Endothelial cell of umbilical vein (primary cell): ENCODE measurements around the gene DGKI. TPM values are rescaled to one million over a fixed set of nuclear protein-coding genes. Genes with fewer than 3 reads are reported as not detected.

Experiments
- BruUV-seq: library from RNA; stranded (reverse); fragments of 400-500 nt; replicated peaks from 2 replicates; lab custom pipeline; 2021; lab: Mats Ljungman, UMichigan
- CTCF ChIA-PET: fragments of 300-600, 350-600 bp; sonication (Branson Sonifier 250); formaldehyde crosslinking; loops from one replicate; lab custom pipeline; 2021; ENCODE audit warnings: antibody characterized with exemption, inconsistent platforms; lab: Charles Lee
- POLR2A ChIA-PET: fragments of 300-600, 350-600 bp; sonication (Branson Sonifier 250); formaldehyde crosslinking; loops from one replicate; lab custom pipeline; 2021; ENCODE audit warnings: antibody characterized with exemption, inconsistent platforms; lab: Charles Lee
- DNase-seq: peaks from one replicate; pipeline ENCODE4 v3.0.0-alpha.2; 2011; ENCODE audit warnings: low read depth, low spot score
- FAIRE-seq: peaks from 2 replicates; lab custom pipeline; 2011; peaks lifted over from hg19 to GRCh38; lab: Jason Lieb, UNC
- H2AFZ ChIP-seq: 2 replicates; pipeline ENCODE4 v1.6.0; 2012; ENCODE audit warnings: low read depth, low read length, control low read depth, inconsistent platforms
- H3K27ac ChIP-seq: 2 replicates; pipeline ENCODE4 v1.5.1; 2011; ENCODE audit warnings: low read depth, mild to moderate bottlenecking, control low read depth, low read length, moderate library complexity; ENCODE audit not compliant: insufficient read depth
- H3K27me3 ChIP-seq, 2 experiments: 2 replicates each; pipeline versions ENCODE4 v1.6.0 to v1.6.1; 2011; ENCODE audit warnings: low read length in 2 of 2, mixed read lengths in 1 of 2; ENCODE audit not compliant: control insufficient read depth in 2 of 2, insufficient read depth in 2 of 2
- H3K36me3 ChIP-seq, 2 experiments: 2 replicates in 1 of 2; 3 replicates in 1 of 2; pipeline ENCODE4 v1.5.1; 2011; ENCODE audit warnings: low read length in 2 of 2, mild to moderate bottlenecking in 1 of 2, moderate library complexity in 1 of 2; ENCODE audit not compliant: control insufficient read depth in 2 of 2, insufficient read depth in 2 of 2; ENCODE audit errors: extremely low read depth in 1 of 2
- H3K4me1 ChIP-seq: 3 replicates; pipeline ENCODE4 v1.5.1; 2011; ENCODE audit warnings: mild to moderate bottlenecking, low read length; ENCODE audit not compliant: control insufficient read depth, insufficient read depth; ENCODE audit errors: extremely low read depth
- H3K4me2 ChIP-seq: 2 replicates; pipeline ENCODE4 v1.6.1; 2011; ENCODE audit warnings: low read length, control low read depth, mixed read lengths; ENCODE audit not compliant: insufficient read depth
- H3K4me3 ChIP-seq, 3 experiments: fragments of 200-600 bp in 1 of 3; sonication (generic), shearing (Covaris generic) in 1 of 3; replicated peaks in 1 of 3; 2 replicates each; pipeline ENCODE4 v1.5.1; 2011 to 2016; ENCODE audit warnings: control low read depth in 3 of 3, low read length in 3 of 3, mild to moderate bottlenecking in 2 of 3, inconsistent platforms in 1 of 3, low read depth in 1 of 3, moderate library complexity in 1 of 3; ENCODE audit not compliant: insufficient read depth in 1 of 3
- H3K79me2 ChIP-seq: 2 replicates; pipeline ENCODE4 v1.6.0; 2012; ENCODE audit warnings: low read length, inconsistent platforms; ENCODE audit not compliant: control insufficient read depth, insufficient read depth
- H3K9ac ChIP-seq: replicated peaks from 2 replicates; pipeline ENCODE3; 2011; ENCODE audit warnings: low read length, control low read depth; ENCODE audit not compliant: insufficient read depth; ENCODE audit errors: extremely low read depth
- H3K9me1 ChIP-seq: replicated peaks from 3 replicates; pipeline ENCODE4 v1.6.0; 2011; ENCODE audit warnings: mild to moderate bottlenecking, low read length; ENCODE audit not compliant: control insufficient read depth, insufficient read depth; ENCODE audit errors: extremely low read depth
- H3K9me3 ChIP-seq: replicated peaks from 2 replicates; pipeline ENCODE4 v1.5.1; 2012; ENCODE audit warnings: low read length, inconsistent platforms; ENCODE audit not compliant: control insufficient read depth, insufficient read depth
- H4K20me1 ChIP-seq: replicated peaks from 2 replicates; pipeline ENCODE3; 2011; ENCODE audit warnings: mild to moderate bottlenecking, low read length; ENCODE audit not compliant: control insufficient read depth, insufficient read depth; ENCODE audit errors: extremely low read depth
- EZH2 ChIP-seq: IDR thresholded peaks from 2 replicates; pipeline ENCODE4 v1.6.1; 2012; ENCODE audit warnings: borderline replicate concordance, low read depth, mild to moderate bottlenecking, moderate library complexity, low read length, inconsistent platforms; ENCODE audit not compliant: severe bottlenecking
- FOS ChIP-seq: IDR thresholded peaks from 2 replicates; pipeline ENCODE4 v1.6.1; 2011; ENCODE audit warnings: mild to moderate bottlenecking, low read length, moderate library complexity, borderline replicate concordance; ENCODE audit not compliant: insufficient read depth
- GATA2 ChIP-seq: IDR thresholded peaks from 2 replicates; pipeline ENCODE4 v1.7.0; 2011; ENCODE audit warnings: low read depth, mild to moderate bottlenecking, moderate library complexity, mixed read lengths, low read length; ENCODE audit not compliant: insufficient read length, insufficient read depth
- JUN ChIP-seq: IDR thresholded peaks from 2 replicates; pipeline ENCODE4 v1.6.1; 2011; ENCODE audit warnings: borderline replicate concordance, low read depth; ENCODE audit not compliant: insufficient read length, insufficient read depth
- MAX ChIP-seq: IDR thresholded peaks from 2 replicates; pipeline ENCODE4 v1.6.1; 2011; ENCODE audit not compliant: insufficient read depth, insufficient read length
- MYC ChIP-seq: IDR thresholded peaks from one replicate; pipeline ENCODE4 v1.6.1; 2011; ENCODE audit warnings: mild to moderate bottlenecking, low read depth, low read length
- POLR2A ChIP-seq: IDR thresholded peaks from 2 replicates; pipeline ENCODE4 v1.6.1; 2012; ENCODE audit warnings: low read depth, mild to moderate bottlenecking, control low read depth, low read length
- POLR2AphosphoS5 ChIP-seq: IDR thresholded peaks from 2 replicates; pipeline ENCODE4 v1.6.1; 2012; ENCODE audit warnings: low read depth, mild to moderate bottlenecking, control low read depth, low read length, moderate library complexity; ENCODE audit not compliant: insufficient read depth
- dilution Hi-C: fragments of 300-500 bp; cut with MboI; formaldehyde crosslinking; loops from one replicate; pipeline ENCODE4 v1.15.0; 2019; ENCODE audit warnings: low sequenced_read_pairs; ENCODE audit not compliant: extremely low pct_ligation_motif_present
- intact Hi-C: fragments of 100-400 bp; cut with micrococcal nuclease; formaldehyde crosslinking; loops from one replicate; pipeline ENCODE4 v1.10.0; 2022
- polyA plus RNA-seq, 4 experiments: library from polyadenylated mRNA; depleted of rRNA in 3 of 4; stranded (reverse) in 3 of 4; unstranded in 1 of 4; fragments of >200 nt; gene quantifications; 2 replicates each; pipeline versions ENCODE4 v1.2.1 to v1.2.3, GENCODE V29; 2011 to 2012; ENCODE audit warnings: missing spikeins in 1 of 4
- total RNA-seq: library from RNA; stranded (reverse); gene quantifications from 2 replicates; pipeline ENCODE4 v1.2.3, GENCODE V29; 2021
- TF ChIP-seq, protein P1 (sequence below), 2 donors: IDR thresholded peaks; 1 replicate in 1 of 2; 2 replicates in 1 of 2; pipeline ENCODE4 v1.5.1; 2011; ENCODE audit warnings: low read length in 2 of 2, mild to moderate bottlenecking in 2 of 2, moderate library complexity in 2 of 2, control low read depth in 1 of 2, inconsistent platforms in 1 of 2, low read depth in 1 of 2; ENCODE audit not compliant: insufficient read depth in 1 of 2; ENCODE audit errors: extremely low read depth in 1 of 2

The DGKI gene
- total and polyA plus RNA-seq, 2 donors (not counting 3 experiments of a cell fraction or from before 2014, with no cell fraction given), result 0.11 to 0.51 TPM

- Histone ChIP-seq H3K9ac (no peak overlapping the region), H3K4me1 (no peaks in the 10 kb centered on the region), H3K27ac (no peak overlapping the region), H4K20me1 (no peaks in the 10 kb centered on the region), H2AFZ (no peak overlapping the region), H3K4me2 (no peak overlapping the region), H3K79me2 (no peaks in the 10 kb centered on the region), H3K4me3 (no peak overlapping the region), H3K27me3 (peaks cover 0 to 2% of the 10 kb centered on the region in 2 experiments), H3K9me3 (no peaks in the 10 kb centered on the region), H3K9me1 (no peaks in the 10 kb centered on the region), H3K36me3 (no peaks in the 10 kb centered on the region)
- dilution Hi-C loops (no loop called here), intact Hi-C loops (no loop called here)
- no peak for TF ChIP-seq JUN
- TF ChIP-seq EZH2, result no peak
- TF ChIP-seq GATA2, result no peak
- TF ChIP-seq FOS, result no peak
- TF ChIP-seq POLR2A, result no peak
- TF ChIP-seq, protein P1, sequence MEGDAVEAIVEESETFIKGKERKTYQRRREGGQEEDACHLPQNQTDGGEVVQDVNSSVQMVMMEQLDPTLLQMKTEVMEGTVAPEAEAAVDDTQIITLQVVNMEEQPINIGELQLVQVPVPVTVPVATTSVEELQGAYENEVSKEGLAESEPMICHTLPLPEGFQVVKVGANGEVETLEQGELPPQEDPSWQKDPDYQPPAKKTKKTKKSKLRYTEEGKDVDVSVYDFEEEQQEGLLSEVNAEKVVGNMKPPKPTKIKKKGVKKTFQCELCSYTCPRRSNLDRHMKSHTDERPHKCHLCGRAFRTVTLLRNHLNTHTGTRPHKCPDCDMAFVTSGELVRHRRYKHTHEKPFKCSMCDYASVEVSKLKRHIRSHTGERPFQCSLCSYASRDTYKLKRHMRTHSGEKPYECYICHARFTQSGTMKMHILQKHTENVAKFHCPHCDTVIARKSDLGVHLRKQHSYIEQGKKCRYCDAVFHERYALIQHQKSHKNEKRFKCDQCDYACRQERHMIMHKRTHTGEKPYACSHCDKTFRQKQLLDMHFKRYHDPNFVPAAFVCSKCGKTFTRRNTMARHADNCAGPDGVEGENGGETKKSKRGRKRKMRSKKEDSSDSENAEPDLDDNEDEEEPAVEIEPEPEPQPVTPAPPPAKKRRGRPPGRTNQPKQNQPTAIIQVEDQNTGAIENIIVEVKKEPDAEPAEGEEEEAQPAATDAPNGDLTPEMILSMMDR (IDR thresholded peaks at IDR 0.05; ENCODE audit: extremely low read depth in 1 of 2, insufficient read depth in 1 of 2, low read depth in 1 of 2, low read length in 2 of 2), result no peak
- no peak for TF ChIP-seq POLR2AphosphoS5
- TF ChIP-seq MAX, result no peak
- TF ChIP-seq MYC, result no peak
- BruUV-seq, result no TSS peak
- DNase-seq (no peak), FAIRE-seq (no peak)
- POLR2A ChIA-PET, result no interaction called here
- CTCF ChIA-PET, result interaction anchor here (1.6 kb wide), 1 partner anchor 18 kb away, joined by 6 read pairs; no protein-coding TSS in a partner anchor
Observed at GRCh38 chr7:137674551-137675409, 172.0 kb downstream of the DGKI start.
